GM18505 (cell line): Measurements from ENCODE around the gene CTCF.

Source experiments
- ATAC-seq: cut with Tn5 transposase; IDR thresholded peaks from one replicate; pipeline ENCODE4 v1.9.1; 2021; ENCODE audit not compliant: unreplicated experiment
- POLR2A ChIP-seq: IDR thresholded peaks from 4 replicates; pipeline ENCODE4 v1.6.1; 2011; ENCODE audit warnings: borderline replicate concordance; ENCODE audit not compliant: insufficient read depth, insufficient read length; ENCODE audit errors: extremely low read depth

CTCF gene

DNA sequence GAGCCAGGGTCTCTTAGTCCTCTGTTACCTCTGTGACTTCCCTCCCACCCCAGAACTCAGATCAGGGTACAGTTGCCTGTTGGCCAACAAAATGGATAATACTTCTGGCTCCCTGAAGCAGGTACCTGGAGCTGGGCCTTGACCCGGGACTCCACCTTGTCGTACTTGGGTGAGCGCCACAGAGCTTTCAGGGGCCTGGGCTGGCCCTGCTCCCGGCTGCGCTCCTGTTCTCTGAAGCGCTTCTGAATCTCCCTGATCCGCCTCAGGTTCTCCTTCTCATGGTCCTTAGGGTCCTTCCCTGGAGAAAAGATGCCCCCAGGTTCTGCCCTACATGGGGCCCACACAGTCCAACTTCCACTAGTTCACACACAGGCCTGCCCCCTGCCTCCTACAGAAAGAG is 102.5 kb downstream of the CTCF start:
- no peak for TF ChIP-seq POLR2A
- no peak for ATAC-seq

GRCh38 chr16:67665598-67665997 is 103.3 kb downstream of the CTCF start:
- TF ChIP-seq POLR2A, result no peak

GRCh38 chr16:67666032-67666551 is 103.8 kb downstream of the CTCF start:
- no peak for ATAC-seq
- no peak for TF ChIP-seq POLR2A

More at GRCh38 chr16:67665598-67665997, 103.3 kb downstream of the CTCF start:
- ATAC-seq, result no peak

- ATAC-seq, result peak; percentile 50
- TF ChIP-seq POLR2A, result peak; percentile 15
Observed at GRCh38 chr16:67666559-67667452, 104.5 kb downstream of the CTCF start, which contains the start of the genes C16orf86 and ENKD1. Gene C16orf86, plus strand, starts transcription at chr16:67666814. Its CDS starts 157 bp downstream, at chr16:67666971. Gene ENKD1, minus strand, starts transcription at chr16:67666750. Its CDS starts 308 bp downstream, at chr16:67666442.

DNA sequence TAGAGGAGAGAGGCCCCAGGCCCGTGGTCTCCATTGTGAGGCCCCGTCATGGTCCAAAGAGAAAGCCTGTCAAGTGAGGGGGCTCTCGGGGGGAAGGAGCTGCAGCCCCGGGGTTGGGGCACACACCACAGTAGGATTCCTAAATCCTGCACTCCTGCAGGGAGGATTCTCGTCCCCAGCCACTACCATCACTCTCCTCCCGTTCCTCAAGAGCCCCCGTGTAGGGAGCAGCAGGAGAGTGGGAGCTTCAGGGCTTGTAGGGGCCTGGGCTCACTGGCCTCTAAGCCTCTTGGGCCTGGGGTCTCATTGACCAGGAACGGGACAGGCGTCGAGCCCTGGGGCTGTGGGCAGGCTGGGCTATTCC is 105.1 kb downstream of the CTCF start:
- no peak for TF ChIP-seq POLR2A
- ATAC-seq, result no peak

- peak; percentile 42 for TF ChIP-seq POLR2A
- ATAC-seq, result peak; percentile 63
Observed at GRCh38 chr16:67667817-67668494, 105.6 kb downstream of the CTCF start.

DNA sequence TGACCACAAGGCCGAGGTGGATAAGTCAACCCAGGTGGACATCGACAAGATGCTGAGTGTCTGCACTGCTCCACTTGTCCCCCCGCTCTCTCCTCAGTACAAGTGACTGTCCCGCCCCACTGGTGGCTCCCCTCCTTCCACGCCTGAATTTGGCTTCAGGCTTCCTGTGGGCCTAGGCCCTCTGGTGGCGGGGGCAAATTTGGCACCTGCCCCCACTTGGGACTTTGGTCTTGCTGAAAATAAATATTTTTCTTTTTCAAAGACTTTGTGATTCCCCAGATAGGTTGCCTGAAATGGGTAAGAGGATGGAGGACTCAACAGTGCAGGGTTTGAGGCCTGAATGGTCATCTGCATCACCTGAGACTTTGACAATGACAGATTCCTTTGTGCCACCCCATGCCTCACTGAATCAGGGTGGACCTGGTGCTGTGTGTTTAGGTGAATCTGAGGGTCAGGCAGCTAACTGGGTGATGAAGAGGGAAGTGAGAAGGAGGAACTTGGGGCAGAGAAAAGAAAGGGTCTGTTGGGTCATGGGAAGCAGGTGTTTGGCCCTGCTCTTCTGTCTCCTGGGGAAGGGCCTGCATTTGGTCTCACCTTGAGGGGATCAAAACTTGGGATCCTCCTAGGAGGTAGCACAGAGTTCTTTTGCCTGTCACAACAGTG is 106.3 kb downstream of the CTCF start:
- TF ChIP-seq POLR2A, result no peak
- no peak for ATAC-seq

DNA sequence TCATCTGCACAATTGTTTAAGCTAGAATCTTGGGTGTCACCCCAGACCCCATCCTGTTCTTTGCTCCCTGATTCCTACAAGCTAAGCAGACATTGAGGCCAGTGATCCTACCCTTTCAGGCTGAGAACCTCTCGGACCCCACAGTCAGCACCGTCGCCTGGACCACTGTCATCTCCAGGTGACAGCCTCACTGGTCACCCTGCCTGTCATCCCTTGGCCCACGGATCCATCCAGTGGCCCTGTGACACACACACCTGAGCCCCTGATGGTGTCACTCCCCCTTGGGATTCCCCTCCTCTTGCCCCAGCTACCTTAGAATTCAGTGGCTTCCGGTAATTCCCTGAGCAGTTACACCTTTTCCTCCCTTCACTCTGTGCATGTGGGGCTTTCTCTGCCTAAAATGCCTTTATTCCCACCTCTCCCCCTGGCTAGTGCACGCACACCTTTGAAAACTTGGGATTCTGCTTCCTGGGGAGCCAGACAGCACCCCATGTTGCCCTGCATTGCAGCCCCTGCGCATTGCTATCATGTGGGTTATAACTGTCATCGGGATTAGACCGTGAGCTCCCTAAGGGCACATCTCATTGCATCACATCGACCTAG is 107.3 kb downstream of the CTCF start:
- TF ChIP-seq POLR2A, result no peak

DNA sequence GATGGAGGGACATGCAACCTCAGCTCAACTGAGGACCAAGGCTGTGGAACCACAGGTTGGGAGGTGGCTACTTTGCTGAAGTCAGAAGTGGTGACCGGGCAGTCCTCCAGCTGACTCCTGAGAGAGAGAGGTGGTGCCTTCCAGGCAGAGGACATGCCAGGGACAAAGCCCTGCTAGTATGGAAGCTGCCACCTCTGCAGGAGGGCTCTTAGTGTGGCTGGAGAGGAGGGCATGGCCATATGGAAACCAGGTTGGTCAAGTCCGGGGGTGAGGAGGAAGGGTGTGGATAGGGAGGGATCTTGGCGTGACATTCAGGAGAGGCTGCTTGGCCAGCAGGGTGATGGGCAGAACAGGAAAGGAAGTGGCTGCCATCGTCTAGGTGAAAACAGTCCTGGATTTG is 110.0 kb downstream of the CTCF start:
- TF ChIP-seq POLR2A, result no peak
- no peak for ATAC-seq

More for the DNA sequence above, 107.3 kb downstream of the CTCF start:
- ATAC-seq, result no peak

DNA sequence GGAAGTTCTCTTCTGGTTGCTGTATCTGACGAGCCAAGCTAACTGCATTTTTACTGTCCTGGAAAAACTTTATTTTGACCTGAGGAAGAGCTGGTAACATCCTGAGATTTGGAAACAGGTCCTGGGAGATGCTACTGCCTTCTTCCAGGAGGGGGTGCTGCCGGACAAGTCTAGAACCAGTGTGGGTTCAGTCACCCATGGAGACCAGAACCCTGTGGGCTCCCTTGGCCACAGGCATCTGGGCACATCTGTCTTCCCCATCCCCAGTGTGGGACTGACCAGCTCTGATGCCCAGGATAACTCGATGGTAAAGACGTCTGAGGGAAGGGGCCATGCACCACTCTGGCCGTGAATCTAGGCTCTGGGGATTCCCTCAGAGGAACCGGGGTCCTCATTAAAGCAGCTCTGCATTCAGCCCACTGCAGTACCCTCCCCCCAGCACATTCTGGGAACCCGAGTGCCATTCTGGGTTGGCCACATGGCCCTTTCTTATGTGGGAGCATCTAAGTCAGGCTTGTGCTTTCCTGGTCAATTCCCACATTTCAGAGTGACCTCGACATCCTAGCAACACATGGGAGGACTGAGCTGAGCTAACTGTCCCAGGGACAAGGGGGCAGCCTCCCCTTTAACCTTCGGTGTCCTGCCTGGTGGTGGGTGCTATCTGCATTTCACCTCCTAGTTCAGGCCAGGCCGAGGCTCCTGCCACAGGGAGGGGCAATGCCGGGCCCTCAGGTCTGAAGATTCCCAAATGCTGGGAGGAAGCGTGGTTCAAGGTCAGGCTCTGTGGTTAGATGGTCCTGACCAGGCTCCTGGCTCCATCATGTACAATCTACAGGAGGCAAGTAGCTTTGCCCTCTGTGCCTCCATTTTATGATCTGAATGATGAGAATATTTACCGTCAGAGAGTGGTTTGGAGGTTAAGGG is 110.7 kb downstream of the CTCF start:
- no peak for TF ChIP-seq POLR2A
- ATAC-seq, result no peak

- no peak for TF ChIP-seq POLR2A
- no peak for ATAC-seq
Observed at GRCh38 chr16:67673712-67674580, 111.6 kb downstream of the CTCF start.
